ENCODE measurements around the gene RXYLT1.

DNA sequence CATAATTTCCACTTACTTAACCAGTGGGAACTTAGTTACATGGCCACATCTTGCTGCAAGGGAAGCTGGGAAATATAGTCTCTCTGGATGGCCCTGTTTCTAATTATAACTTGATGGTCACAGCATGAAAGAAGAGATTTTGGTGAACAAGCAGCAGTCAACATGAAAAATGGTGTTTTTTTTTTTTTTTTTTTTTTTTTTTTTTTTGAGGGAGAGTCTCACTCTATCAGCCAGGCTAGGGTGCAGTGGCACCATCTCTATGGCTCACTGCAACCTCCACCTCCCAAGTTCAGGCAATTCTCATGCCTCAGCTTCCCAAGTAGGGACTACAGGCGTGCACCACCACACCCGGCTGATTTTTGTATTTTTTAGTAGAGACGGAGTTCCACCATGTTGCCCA lies 75.6 kb downstream of the RXYLT1 start:
- TF ChIP-seq CTCF (IDR thresholded peaks at IDR 0.05): no peak
- no peak for TF ChIP-seq EP300 (IDR thresholded peaks at IDR 0.05)
- TF ChIP-seq PHF8 (IDR thresholded peaks at IDR 0.05; ENCODE audit: borderline replicate concordance, low read depth): no peak
- TF ChIP-seq MYC (IDR thresholded peaks at IDR 0.05; ENCODE audit: borderline replicate concordance, low read length): no peak
- TF ChIP-seq ZSCAN20 (CRISPR knock-in tag; IDR thresholded peaks at IDR 0.05): no peak

Data from A549 (cell line).